Thyroid gland (tissue), 4 donors: ENCODE measurements around the gene EDAR. TPM values are rescaled to one million over a fixed set of nuclear protein-coding genes. Genes with fewer than 3 reads are reported as not detected.

Experiments
- DNase-seq, 2 donors: peaks; one replicate each; pipeline ENCODE4 v3.0.0-alpha.2; 2019
- H3K27ac ChIP-seq, 3 donors: fragments of 200-600 bp; sonication (generic); 1 replicate in 2 of 3; 2 replicates in 1 of 3; pipeline ENCODE4 v1.5.1; 2016 to 2019; ENCODE audit warnings: mild to moderate bottlenecking in 1 of 3, moderate library complexity in 1 of 3
- H3K27me3 ChIP-seq: fragments of 200-600 bp; sonication (generic); one replicate; pipeline ENCODE4 v1.5.1; 2019
- H3K36me3 ChIP-seq, 2 donors: fragments of 200-600 bp; sonication (generic); one replicate each; pipeline ENCODE4 v1.5.1; 2016 to 2019
- H3K4me1 ChIP-seq, 2 donors: fragments of 200-600 bp; sonication (generic); one replicate each; pipeline ENCODE4 v1.5.1; 2017 to 2019
- H3K4me3 ChIP-seq, 3 donors: fragments of 200-600 bp; sonication (generic); replicated peaks in 1 of 3; 1 replicate in 2 of 3; 2 replicates in 1 of 3; pipeline ENCODE4 v1.5.1; 2016; ENCODE audit warnings: mild to moderate bottlenecking in 1 of 3
- H3K9me3 ChIP-seq: fragments of 200-600 bp; sonication (generic); one replicate; pipeline ENCODE4 v1.5.1; 2017
- CTCF ChIP-seq, 6 experiments: fragments of 200-600 bp in 3 of 6; fragments of 450-650 bp in 3 of 6; sonication (generic) in 3 of 6; IDR thresholded peaks; one replicate each; pipeline ENCODE4 v1.5.1; 2016 to 2019; ENCODE audit warnings: antibody characterized with exemption in 6 of 6, mild to moderate bottlenecking in 2 of 6, inconsistent platforms in 1 of 6, moderate library complexity in 1 of 6
- POLR2A ChIP-seq, 2 donors: fragments of 450-650 bp; IDR thresholded peaks; one replicate each; pipeline ENCODE4 v1.6.1; 2017; ENCODE audit warnings: antibody characterized with exemption in 2 of 2, mild to moderate bottlenecking in 2 of 2, moderate library complexity in 1 of 2
- WGBS, 2 donors: methylation state at CpG; one replicate each; pipeline ENCODE4 v1.1.5; 2017; 5-methylcytosine and 5-hydroxymethylcytosine counted together
- intact Hi-C: fragments of 100-400 bp; cut with DNase I; formaldehyde crosslinking; loops from one replicate; pipeline ENCODE4 v1.15.1; 2023
- total RNA-seq, 4 donors: library from RNA; depleted of rRNA; stranded (reverse); fragments of >200 nt; gene quantifications; one replicate each; pipeline ENCODE4 v1.2.3, GENCODE V29; 2016

The EDAR gene
- total RNA-seq, 4 donors from 2014 or later, result not detected

- TF ChIP-seq POLR2A (IDR thresholded peaks at IDR 0.05), result no peak
- TF ChIP-seq CTCF (IDR thresholded peaks at IDR 0.05), result no peak
- intact Hi-C loops, result no loop called here
- no peak overlapping the region for H3K27ac ChIP-seq
- H3K9me3 ChIP-seq, result no peaks in the 10 kb centered on the region
- no peaks in the 10 kb centered on the region for H3K36me3 ChIP-seq
- DNase-seq, result no peak
- no peaks in the 10 kb centered on the region for H3K27me3 ChIP-seq
- 88 to 95% methylated on average over 4 of the region's 4 CpGs for WGBS, 2 donors
- no peak overlapping the region for H3K4me3 ChIP-seq
- H3K4me1 ChIP-seq, result no peaks in the 10 kb centered on the region
These were observed 14.3 kb downstream of the EDAR start for GRCh38 chr2:108974674-108975073.

GRCh38 chr2:108972663-108973062, 16.4 kb downstream of the EDAR start:
- Histone ChIP-seq H3K9me3 (no peaks in the 10 kb centered on the region), H3K36me3 (no peaks in the 10 kb centered on the region), H3K4me3 (no peak overlapping the region), H3K27me3 (no peaks in the 10 kb centered on the region), H3K27ac (no peak overlapping the region), H3K4me1 (no peaks in the 10 kb centered on the region)
- no peak for DNase-seq
- 89 to 96% methylated on average over 6 of the region's 6 CpGs for WGBS, 2 donors
- TF ChIP-seq CTCF (IDR thresholded peaks at IDR 0.05) (no peak), POLR2A (IDR thresholded peaks at IDR 0.05) (no peak)
- intact Hi-C loops, result no loop called here

GRCh38 chr2:108971661-108972566, 17.1 kb downstream of the EDAR start:
- TF ChIP-seq CTCF (IDR thresholded peaks at IDR 0.05) (no peak), POLR2A (IDR thresholded peaks at IDR 0.05) (no peak)
- H3K27me3 ChIP-seq, result no peaks in the 10 kb centered on the region
- no peak overlapping the region for H3K27ac ChIP-seq
- H3K9me3 ChIP-seq, result no peaks in the 10 kb centered on the region
- no peaks in the 10 kb centered on the region for H3K36me3 ChIP-seq
- no peak for DNase-seq
- intact Hi-C loops, result no loop called here
- H3K4me3 ChIP-seq, result no peak overlapping the region
- H3K4me1 ChIP-seq, result no peaks in the 10 kb centered on the region
- 74 to 84% methylated on average over 20 to 22 of the region's 22 CpGs for WGBS, 2 donors

GRCh38 chr2:108970369-108970768, 18.7 kb downstream of the EDAR start:
- H3K27me3 ChIP-seq, result no peaks in the 10 kb centered on the region
- no peak for DNase-seq
- 65 to 83% methylated on average over 1 of the region's 1 CpG for WGBS, 2 donors
- no peaks in the 10 kb centered on the region for H3K4me1 ChIP-seq
- no peak overlapping the region for H3K27ac ChIP-seq
- TF ChIP-seq CTCF (IDR thresholded peaks at IDR 0.05) (no peak), POLR2A (IDR thresholded peaks at IDR 0.05) (no peak)
- intact Hi-C loops, result no loop called here
- no peaks in the 10 kb centered on the region for H3K36me3 ChIP-seq
- no peaks in the 10 kb centered on the region for H3K9me3 ChIP-seq
- no peak overlapping the region for H3K4me3 ChIP-seq

- Histone ChIP-seq H3K4me1 (no peaks in the 10 kb centered on the region), H3K27me3 (no peaks in the 10 kb centered on the region), H3K36me3 (no peaks in the 10 kb centered on the region), H3K27ac (no peak overlapping the region), H3K4me3 (no peak overlapping the region), H3K9me3 (no peaks in the 10 kb centered on the region)
- intact Hi-C loops, result no loop called here
- WGBS, 2 donors, result 76 to 85% methylated on average over 6 of the region's 6 CpGs
- TF ChIP-seq POLR2A (IDR thresholded peaks at IDR 0.05) (no peak), CTCF (IDR thresholded peaks at IDR 0.05) (no peak)
- DNase-seq, result no peak
These were observed 19.2 kb downstream of the EDAR start for GRCh38 chr2:108969856-108970255.
